Adipocyte (in vitro differentiated cells): ENCODE data around the gene NDUFC2.
"Not testable (repeated sequence)": the region's sequence is repeated elsewhere in the genome, so short reads cannot be mapped to it uniquely, and the experiment has no call there.

Experiments
- DNase-seq: peaks from one replicate; pipeline ENCODE4 v3.0.0-alpha.2; 2015; ENCODE audit warnings: low read depth
- H3K27me3 ChIP-seq: replicated peaks from 2 replicates; pipeline ENCODE4 v1.7.0; 2013; ENCODE audit warnings: mild to moderate bottlenecking, low read length, moderate library complexity; ENCODE audit not compliant: control insufficient read depth, insufficient read depth
- H3K36me3 ChIP-seq: 2 replicates; pipeline ENCODE4 v1.7.0; 2013; ENCODE audit warnings: low read length, mild to moderate bottlenecking, moderate library complexity; ENCODE audit not compliant: control insufficient read depth, insufficient read depth, severe bottlenecking
- H3K4me1 ChIP-seq: 2 replicates; pipeline ENCODE4 v1.7.0; 2013; ENCODE audit warnings: mild to moderate bottlenecking, low read length, moderate library complexity; ENCODE audit not compliant: control insufficient read depth, insufficient read depth
- H3K4me3 ChIP-seq: 2 replicates; pipeline ENCODE4 v1.7.0; 2013; ENCODE audit warnings: mild to moderate bottlenecking, low read length, moderate library complexity
- H3K9ac ChIP-seq: 2 replicates; pipeline ENCODE4 v1.7.0; 2013; ENCODE audit warnings: mild to moderate bottlenecking, low read length, moderate library complexity
- H3K9me3 ChIP-seq: 2 replicates; pipeline ENCODE4 v1.7.0; 2013; ENCODE audit warnings: mild to moderate bottlenecking, low read length, moderate library complexity; ENCODE audit not compliant: control insufficient read depth

Gene NDUFC2

DNA sequence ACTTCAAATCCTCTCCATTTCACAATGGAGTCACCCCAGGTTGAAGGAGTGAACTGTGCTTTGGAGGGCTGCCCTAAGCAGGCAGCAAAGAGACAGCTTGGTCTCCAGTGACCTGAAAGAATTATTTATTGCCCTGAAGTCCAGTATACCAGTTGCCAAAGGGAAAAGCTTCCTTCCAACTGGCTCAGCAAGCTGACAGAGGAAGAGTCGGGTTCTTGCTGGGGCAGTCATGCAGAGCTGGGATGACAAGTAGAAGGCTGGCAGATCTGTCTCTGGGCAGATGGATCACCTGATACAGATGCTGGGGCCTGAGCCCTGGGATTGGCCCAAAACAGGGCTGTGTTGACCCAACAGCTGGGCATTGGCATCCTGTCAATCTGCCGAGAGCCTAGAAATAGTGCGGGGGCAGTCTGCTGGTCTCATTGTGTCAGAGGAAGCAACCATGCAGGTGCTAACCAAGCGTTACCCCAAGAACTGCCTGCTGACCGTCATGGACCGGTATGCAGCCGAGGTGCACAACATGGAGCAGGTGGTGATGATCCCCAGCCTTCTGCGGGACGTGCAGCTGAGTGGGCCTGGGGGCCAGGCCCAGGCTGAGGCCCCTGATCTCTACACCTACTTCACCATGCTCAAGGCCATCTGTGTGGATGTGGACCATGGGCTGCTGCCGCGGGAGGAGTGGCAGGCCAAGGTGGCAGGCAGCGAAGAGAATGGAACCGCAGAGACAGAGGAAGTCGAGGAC lies 16.1 kb downstream of the NDUFC2 start, which contains the start of gene THRSP:
Gene THRSP (plus strand): TSS at position 422 of the 742 bp plus-strand sequence. CDS start 21 bp downstream, at position 443.
- Histone ChIP-seq H3K9me3 (no peaks in the 10 kb centered on the region), H3K4me3 (peak within 1 kb of the TSS; percentile 80), H3K36me3 (peaks cover 12% of the 10 kb centered on the region), H3K27me3 (no peaks in the 10 kb centered on the region), H3K9ac (peak within 1 kb of the TSS; percentile 78), H3K4me1 (peaks cover 37% of the 10 kb centered on the region)
- no peak for DNase-seq

DNA sequence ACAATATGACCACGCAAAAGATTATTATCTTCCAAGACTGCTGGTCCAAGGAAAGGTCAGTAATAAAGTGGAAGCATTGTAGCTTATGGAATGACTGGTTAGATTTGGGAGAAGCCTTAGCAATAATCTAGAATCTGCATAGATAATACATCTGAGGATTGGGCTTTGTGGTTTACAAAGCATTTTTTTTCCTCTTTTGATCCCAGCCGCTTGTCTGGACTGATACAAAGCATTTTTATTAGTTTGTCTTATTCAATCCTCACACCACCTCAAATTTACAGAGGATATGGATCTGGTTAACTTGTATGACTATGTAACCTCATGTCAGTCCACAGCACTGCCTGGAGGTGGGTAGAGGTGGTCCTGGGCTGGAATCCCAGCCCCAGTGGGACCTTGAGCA lies 17.0 kb downstream of the NDUFC2 start:
- peak overlapping the region; percentile 68 for H3K9ac ChIP-seq
- peaks cover 4% of the 10 kb centered on the region for H3K36me3 ChIP-seq
- no peaks in the 10 kb centered on the region for H3K9me3 ChIP-seq
- H3K27me3 ChIP-seq = no peaks in the 10 kb centered on the region
- H3K4me3 ChIP-seq = no peak overlapping the region
- H3K4me1 ChIP-seq = peaks cover 38% of the 10 kb centered on the region
- no peak for DNase-seq

DNA sequence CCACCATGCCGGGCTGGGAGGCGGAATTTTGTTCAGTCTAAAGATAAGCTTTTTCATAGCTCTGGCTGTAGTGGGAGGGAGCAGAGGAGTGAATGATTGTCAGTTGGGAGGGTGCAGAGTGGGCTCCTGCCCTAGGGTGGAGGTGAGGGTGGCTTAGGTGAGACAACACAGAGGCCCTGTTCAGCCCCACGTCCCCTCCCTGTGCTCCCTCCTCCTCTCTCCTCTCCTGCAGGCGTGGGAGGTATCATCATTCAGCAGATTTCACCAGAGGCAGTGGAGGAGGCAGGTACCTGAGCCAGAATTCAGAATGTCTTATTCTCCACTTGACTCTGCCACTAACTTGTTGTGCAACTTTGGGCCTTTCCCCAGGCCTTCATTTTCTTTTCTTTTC lies 17.7 kb downstream of the NDUFC2 start:
- DNase-seq = no peak
- no peaks in the 10 kb centered on the region for H3K9me3 ChIP-seq

DNA sequence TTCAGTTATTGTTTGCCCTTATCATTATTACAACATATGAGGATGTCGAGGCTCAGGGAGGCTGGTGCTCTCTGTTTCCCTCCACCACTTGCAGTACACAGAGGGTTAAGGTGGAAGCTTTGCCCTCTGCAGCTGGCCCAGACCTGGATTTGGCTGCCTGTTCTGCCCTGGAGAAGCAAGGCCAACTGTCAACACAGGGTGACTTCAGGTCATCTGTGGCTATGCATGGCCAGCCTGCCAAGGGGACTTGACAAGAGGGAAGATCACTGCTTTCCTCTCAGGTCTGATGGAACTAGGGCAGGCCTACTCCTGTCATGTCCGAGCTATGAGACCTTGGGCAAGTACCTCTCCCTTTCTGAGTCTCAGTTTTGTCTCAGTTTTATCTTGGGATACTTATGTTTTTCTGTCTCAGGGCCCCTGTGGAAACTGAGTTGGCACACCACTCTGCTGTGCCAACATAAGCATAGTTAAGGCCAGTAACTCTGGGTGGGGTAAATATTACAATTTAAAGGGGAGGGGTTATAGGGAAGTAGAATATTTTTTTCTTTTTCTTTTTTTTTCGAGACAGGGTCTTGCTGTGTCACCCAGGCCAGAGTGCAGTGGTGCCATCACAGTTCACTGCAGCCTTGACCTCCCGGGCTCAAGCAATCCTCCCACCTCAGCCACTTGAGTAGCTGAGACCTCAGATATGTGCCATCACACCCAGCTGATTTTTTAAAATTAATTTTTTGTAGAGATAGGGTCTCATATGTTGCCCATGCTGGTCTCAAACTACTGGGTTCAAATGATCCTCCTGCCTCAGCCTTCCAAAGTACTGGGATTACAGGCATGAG lies 18.4 kb downstream of the NDUFC2 start:
- H3K4me1 ChIP-seq = peaks cover 43% of the 10 kb centered on the region
- peak; percentile 30 for DNase-seq
- H3K4me3 ChIP-seq = no peak overlapping the region
- no peaks in the 10 kb centered on the region for H3K27me3 ChIP-seq
- H3K9ac ChIP-seq = peak overlapping the region; percentile 81
- H3K36me3 ChIP-seq = no peaks in the 10 kb centered on the region
- no peaks in the 10 kb centered on the region for H3K9me3 ChIP-seq

More for the DNA sequence above, 17.7 kb downstream of the NDUFC2 start:
- no peaks in the 10 kb centered on the region for H3K36me3 ChIP-seq
- peak overlapping the region; percentile 81 for H3K9ac ChIP-seq
- H3K27me3 ChIP-seq = no peaks in the 10 kb centered on the region
- peaks cover 43% of the 10 kb centered on the region for H3K4me1 ChIP-seq
- H3K4me3 ChIP-seq = no peak overlapping the region

DNA sequence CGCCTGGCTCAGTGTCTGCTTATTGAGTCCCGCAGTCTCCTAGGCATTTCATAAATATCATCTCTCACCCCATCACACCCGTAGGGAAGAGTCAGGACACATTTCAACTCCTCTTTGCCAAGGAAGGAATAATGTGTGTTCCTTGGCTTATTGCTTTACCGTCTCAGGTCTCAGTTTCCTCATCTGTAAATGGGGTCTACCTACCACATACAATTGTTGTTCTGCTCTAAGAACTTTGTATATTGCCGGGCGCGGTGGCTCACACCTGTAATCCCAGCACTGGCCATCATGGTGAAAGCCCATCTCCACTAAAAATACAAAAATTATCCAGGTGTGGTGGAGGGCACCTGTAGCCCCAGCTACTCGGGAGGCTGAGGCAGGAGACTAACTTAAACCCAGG lies 19.1 kb downstream of the NDUFC2 start:
- H3K36me3 ChIP-seq = no peaks in the 10 kb centered on the region
- H3K27me3 ChIP-seq = no peaks in the 10 kb centered on the region
- peak overlapping the region; percentile 81 for H3K9ac ChIP-seq
- peaks cover 43% of the 10 kb centered on the region for H3K4me1 ChIP-seq
- H3K4me3 ChIP-seq = no peak overlapping the region
- no peaks in the 10 kb centered on the region for H3K9me3 ChIP-seq
- DNase-seq = no peak

DNA sequence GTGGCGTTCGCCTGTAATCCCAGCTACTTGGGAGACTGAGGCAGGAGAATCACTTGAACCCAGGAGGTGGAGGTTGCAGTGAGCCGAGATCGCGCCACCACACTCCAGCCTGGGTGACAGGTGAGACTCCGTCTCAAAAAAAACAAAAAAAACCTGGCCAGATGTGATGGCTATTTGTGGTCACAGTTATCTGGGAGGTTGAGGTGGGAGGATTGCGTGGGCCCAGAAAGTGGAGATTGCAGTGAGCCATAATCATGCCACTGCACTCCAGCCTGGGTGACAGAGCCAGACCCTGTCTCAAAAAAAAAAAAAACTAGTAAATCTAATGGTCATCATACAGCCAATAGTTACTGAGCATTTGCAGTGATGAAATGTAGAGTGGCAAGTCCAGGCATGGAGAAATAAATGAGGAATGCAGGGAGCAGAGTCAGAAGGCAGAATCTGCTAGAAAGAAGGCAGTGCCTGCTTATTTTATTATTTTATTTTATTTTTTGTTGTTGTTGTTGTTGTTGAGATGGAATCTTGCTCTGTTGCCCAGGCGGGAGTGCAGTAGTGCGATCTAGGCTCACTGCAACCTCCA lies 19.8 kb downstream of the NDUFC2 start:
- not testable (repeated sequence) for H3K36me3 ChIP-seq, H3K9me3 ChIP-seq, DNase-seq, H3K4me3 ChIP-seq, H3K27me3 ChIP-seq
- H3K4me1 ChIP-seq = peaks cover 47% of the 10 kb centered on the region
- H3K9ac ChIP-seq = peak overlapping the region; percentile 81

DNA sequence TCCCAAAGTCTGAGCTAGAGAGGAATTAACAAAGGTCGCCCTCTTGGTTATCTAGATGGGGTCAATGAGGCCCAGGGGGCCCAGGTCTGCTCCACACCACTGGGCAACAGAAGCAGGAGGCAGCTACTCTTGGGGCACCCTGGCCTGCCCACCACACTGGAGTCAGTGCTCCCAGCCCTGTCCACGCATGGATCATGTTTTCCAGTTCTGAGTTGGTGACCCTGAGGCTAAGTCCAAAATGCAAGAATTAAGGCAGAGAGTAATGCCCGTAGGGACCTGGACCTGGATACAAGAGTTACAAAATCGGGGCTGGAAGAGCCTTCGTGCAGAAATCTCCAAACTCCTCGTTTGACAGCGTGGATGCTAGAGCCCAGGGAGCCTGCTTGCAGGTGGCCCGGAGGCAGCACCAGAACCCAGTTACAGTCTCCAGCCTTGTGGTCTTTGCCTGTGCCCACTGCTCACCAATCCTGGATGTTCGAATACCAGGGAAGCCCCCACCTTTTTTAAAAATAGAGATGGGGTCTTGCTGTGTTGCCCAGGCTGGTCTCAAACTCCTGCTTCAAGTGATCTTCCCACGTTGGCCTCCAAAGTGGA lies 22.1 kb downstream of the NDUFC2 start:
- Histone ChIP-seq H3K9me3 (no peaks in the 10 kb centered on the region), H3K27me3 (no peaks in the 10 kb centered on the region), H3K36me3 (no peaks in the 10 kb centered on the region), H3K4me1 (peaks cover 35% of the 10 kb centered on the region), H3K9ac (no peak overlapping the region), H3K4me3 (no peak overlapping the region)
- DNase-seq = no peak

DNA sequence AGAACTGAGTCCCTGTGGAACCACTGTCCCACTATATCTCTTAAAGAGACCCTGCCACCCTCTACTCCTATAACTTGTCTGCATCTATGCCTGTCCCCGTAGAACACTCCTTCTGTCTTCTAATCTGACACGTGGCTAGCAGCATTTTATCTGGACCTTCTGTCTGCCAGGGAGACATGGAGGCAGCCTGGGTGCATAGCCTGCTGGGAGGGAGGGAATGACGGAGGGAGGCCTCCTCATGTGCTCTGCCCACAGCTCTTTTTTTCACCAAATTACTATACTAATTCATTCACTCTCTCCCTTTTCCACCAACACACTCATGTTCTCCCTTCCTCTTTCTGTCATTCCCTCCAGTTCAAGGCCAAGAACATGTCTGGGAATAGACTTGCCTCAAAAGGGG lies 23.6 kb downstream of the NDUFC2 start:
- Histone ChIP-seq H3K9me3 (no peaks in the 10 kb centered on the region), H3K36me3 (no peaks in the 10 kb centered on the region), H3K9ac (peak overlapping the region; percentile 30), H3K4me1 (peaks cover 32% of the 10 kb centered on the region), H3K4me3 (no peak overlapping the region), H3K27me3 (no peaks in the 10 kb centered on the region)
- no peak for DNase-seq

DNA sequence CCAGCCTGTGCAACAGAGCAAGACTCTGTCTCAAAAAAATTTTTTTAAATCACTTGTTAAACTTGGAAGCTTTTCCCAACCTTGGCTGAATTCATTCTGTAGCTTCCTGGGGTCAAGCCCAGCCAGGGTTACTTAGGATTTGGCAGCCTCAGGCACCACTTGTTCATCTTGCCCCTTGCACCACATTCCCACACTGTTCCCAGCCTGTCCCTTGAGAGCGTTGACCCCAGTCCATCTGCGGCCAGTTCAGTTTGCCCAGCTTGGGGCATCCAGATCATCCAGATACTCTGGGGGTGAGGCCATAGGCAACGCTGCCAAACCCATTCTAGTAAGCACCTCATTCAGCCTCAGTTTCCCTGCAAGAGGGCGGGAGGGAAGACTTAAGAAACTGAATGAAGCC lies 24.7 kb downstream of the NDUFC2 start:
- Histone ChIP-seq H3K9me3 (no peaks in the 10 kb centered on the region), H3K4me3 (no peak overlapping the region), H3K9ac (no peak overlapping the region), H3K36me3 (no peaks in the 10 kb centered on the region), H3K27me3 (no peaks in the 10 kb centered on the region), H3K4me1 (peaks cover 26% of the 10 kb centered on the region)
- no peak for DNase-seq

DNA sequence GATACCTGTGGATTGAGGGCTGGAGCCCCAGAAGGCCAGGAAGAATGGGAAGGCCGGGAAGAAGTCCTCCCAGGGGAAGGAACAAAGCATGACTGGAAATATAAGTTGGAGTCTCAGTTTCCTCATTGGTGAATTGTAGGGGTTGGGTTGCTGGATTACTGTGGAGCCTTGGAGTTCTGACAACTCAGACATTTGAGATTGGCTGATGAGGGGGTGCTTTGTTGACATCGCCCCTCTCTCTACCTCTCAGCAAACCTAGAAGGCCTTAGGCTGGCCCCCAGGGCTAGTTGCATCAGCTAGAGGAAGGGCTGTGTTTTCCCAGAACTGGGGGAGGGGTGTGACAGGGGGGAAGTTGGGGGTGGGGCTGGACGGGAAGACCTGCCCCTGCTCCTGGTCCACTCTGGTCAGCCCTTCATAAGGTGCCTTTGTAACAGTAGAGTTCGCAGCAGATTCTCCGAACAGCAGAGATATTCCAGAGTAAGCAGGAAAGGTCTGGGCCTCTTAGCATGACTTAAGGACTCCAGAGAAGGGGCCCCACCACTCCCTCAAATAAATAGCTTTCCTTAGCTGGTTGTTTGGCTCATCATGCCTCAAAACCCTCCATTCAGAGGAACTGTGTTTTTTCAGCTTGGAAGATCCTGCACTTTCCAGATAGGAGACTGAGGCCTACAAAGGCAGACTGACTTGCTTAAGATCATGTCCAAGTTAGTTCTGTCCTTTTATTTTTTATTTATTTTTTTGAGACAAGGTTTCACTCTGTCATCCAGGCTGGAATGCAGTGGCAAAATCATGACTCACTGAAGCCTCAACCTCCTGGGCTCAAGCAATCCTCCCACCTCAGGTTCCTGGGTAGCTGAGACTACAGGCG lies 28.5 kb downstream of the NDUFC2 start:
- H3K36me3 ChIP-seq = no peaks in the 10 kb centered on the region
- H3K4me3 ChIP-seq = no peak overlapping the region
- DNase-seq = peak; percentile 58
- H3K4me1 ChIP-seq = peaks cover 23% of the 10 kb centered on the region
- no peaks in the 10 kb centered on the region for H3K9me3 ChIP-seq
- no peaks in the 10 kb centered on the region for H3K27me3 ChIP-seq
- peak overlapping the region; percentile 61 for H3K9ac ChIP-seq
